Fibroblast of lung (primary cell): ENCODE results near the gene DNAJC17.

Experiments used
- EZH2 ChIP-seq: IDR thresholded peaks from 2 replicates; pipeline ENCODE4 v1.5.1; 2012; ENCODE audit warnings: low read length, control low read depth, mild to moderate bottlenecking; ENCODE audit errors: missing control alignments
- TF ChIP-seq, protein P1 (sequence below), 2 donors: IDR thresholded peaks in 1 of 2; conservative IDR thresholded peaks in 1 of 2; 1 replicate in 1 of 2; 2 replicates in 1 of 2; pipeline ENCODE4 v1.5.1; 2011 to 2012; ENCODE audit warnings: low read length in 2 of 2, control low read depth in 1 of 2, inconsistent platforms in 1 of 2, low read depth in 1 of 2, mild to moderate bottlenecking in 1 of 2

DNA sequence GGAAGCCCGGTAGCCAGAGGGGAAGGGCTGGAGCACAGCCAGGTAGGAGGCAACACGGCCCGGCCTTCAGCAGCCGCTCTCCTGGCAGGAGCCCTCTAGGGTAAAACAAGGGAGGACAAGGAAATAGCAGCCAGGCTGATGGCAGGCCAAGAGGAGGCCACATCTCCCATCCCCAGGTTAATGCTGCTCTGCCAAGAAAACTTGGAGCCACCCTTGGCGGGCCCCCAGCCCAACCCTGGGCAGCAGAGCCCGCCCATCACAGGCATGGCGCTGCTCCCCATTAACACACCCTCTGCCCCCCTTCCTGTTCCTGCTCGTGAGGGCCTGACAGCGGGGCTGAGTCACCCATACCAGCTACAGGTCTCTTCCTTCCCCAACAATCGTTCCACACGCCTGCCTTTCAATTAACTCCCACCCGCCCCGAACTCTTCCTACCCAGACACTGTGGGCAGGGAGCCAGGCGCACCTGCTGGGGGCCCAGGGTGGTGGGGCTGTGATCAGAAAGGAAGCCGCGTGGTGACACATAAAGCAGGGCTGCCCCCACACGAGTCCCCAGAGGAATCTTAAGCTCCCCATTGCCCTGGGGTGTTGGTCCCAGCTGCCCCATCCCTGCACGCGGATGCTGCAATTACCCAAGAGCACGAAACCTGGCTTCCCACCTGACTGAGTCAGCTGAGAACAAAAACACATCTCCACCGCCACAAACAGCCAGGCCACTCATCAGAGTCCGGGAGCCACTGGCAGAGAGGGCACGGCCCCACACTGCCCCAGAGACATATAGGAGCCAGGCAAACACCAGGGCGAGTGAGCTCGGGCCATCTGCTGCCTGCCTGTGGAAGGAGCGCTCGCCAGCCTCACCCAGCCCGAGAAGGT, 37.8 kb downstream of the DNAJC17 start, which contains the start of gene C15orf62:
- TF ChIP-seq, protein P1, sequence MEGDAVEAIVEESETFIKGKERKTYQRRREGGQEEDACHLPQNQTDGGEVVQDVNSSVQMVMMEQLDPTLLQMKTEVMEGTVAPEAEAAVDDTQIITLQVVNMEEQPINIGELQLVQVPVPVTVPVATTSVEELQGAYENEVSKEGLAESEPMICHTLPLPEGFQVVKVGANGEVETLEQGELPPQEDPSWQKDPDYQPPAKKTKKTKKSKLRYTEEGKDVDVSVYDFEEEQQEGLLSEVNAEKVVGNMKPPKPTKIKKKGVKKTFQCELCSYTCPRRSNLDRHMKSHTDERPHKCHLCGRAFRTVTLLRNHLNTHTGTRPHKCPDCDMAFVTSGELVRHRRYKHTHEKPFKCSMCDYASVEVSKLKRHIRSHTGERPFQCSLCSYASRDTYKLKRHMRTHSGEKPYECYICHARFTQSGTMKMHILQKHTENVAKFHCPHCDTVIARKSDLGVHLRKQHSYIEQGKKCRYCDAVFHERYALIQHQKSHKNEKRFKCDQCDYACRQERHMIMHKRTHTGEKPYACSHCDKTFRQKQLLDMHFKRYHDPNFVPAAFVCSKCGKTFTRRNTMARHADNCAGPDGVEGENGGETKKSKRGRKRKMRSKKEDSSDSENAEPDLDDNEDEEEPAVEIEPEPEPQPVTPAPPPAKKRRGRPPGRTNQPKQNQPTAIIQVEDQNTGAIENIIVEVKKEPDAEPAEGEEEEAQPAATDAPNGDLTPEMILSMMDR (conservative IDR thresholded peaks at IDR 0.05 in 1 of 2, IDR thresholded peaks at IDR 0.05 in 1 of 2; ENCODE audit: low read depth in 1 of 2, low read length in 2 of 2) = no peak
- TF ChIP-seq EZH2 = no peak
